Measurements from ENCODE around the gene SORCS3. TPM values are rescaled to one million over a fixed set of nuclear protein-coding genes. Genes with fewer than 3 reads are reported as not detected.

SORCS3 gene
- total RNA-seq, 4 donors from 2014 or later, result not detected

DNA sequence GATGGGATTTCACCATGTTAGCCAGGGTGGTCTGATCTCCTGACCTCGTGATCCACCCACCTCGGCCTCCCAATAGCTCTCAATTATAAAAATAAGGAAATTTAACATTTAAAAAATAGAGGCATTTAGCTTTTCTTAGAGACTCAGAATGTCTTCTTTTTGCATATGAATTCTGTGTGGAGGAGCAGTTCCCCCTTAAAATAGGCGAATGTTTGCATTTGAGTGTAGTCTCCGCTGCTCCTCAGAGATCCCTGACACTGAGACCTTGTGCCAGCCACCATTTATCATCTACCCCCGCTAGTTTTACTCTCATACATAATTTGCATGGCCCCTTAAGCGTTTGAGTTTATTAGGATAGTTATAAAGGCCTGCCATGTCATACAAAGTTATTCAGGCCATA is 461.9 kb downstream of the SORCS3 start:
- intact Hi-C loops (cut with DNase I), result no loop called here
- 60 to 66% methylated on average over 6 of the region's 6 CpGs for WGBS, 2 donors
- H3K4me1 ChIP-seq, result no peaks in the 10 kb centered on the region
- H3K27ac ChIP-seq, result no peak overlapping the region
- no peak for DNase-seq
- no peaks in the 10 kb centered on the region for H3K27me3 ChIP-seq
- H3K36me3 ChIP-seq, result no peaks in the 10 kb centered on the region
- TF ChIP-seq POLR2A (IDR thresholded peaks at IDR 0.05), result no peak
- no peak for TF ChIP-seq CTCF (IDR thresholded peaks at IDR 0.05)
- H3K4me3 ChIP-seq (replicated peaks in 1 of 3), result no peak overlapping the region
- no peaks in the 10 kb centered on the region for H3K9me3 ChIP-seq

GRCh38 chr10:105104297-105104696 is 463.2 kb downstream of the SORCS3 start:
- Histone ChIP-seq H3K4me3 (replicated peaks in 1 of 3) (no peak overlapping the region), H3K27ac (no peak overlapping the region), H3K36me3 (no peaks in the 10 kb centered on the region), H3K4me1 (no peaks in the 10 kb centered on the region), H3K27me3 (no peaks in the 10 kb centered on the region), H3K9me3 (no peaks in the 10 kb centered on the region)
- intact Hi-C loops (cut with DNase I), result no loop called here
- 72 to 84% methylated on average over 2 of the region's 2 CpGs for WGBS, 2 donors
- TF ChIP-seq CTCF (IDR thresholded peaks at IDR 0.05) (no peak), POLR2A (IDR thresholded peaks at IDR 0.05) (no peak)
- no peak for DNase-seq

GRCh38 chr10:105109164-105109563 is 468.1 kb downstream of the SORCS3 start:
- Histone ChIP-seq H3K4me1 (no peaks in the 10 kb centered on the region), H3K36me3 (no peaks in the 10 kb centered on the region), H3K4me3 (replicated peaks in 1 of 3) (no peak overlapping the region), H3K27me3 (no peaks in the 10 kb centered on the region), H3K9me3 (no peaks in the 10 kb centered on the region), H3K27ac (no peak overlapping the region)
- WGBS, 2 donors, result 85 to 90% methylated on average over 1 of the region's 1 CpG
- intact Hi-C loops (cut with DNase I), result no loop called here
- no peak for DNase-seq
- TF ChIP-seq POLR2A (IDR thresholded peaks at IDR 0.05), result no peak
- TF ChIP-seq CTCF (IDR thresholded peaks at IDR 0.05), result no peak

DNA sequence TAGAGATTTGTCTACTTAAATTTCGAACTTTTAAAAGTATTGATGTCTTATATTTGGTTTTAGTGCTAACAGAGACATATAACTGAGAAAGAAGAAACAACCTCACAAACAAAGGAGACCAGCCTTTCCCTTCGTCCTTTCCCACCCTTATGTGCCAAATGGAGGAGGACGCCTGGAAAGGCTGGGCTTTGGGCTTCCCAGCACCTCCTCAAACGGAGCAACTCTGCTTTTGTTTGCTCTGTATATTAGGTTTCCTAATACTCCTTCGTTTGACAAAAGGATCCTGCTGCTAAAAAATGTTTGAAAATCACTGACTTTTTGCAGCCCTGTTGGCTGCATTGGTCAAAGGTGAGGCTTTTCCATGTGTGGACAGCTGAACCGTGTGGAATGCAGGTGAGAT is 471.8 kb downstream of the SORCS3 start:
- Histone ChIP-seq H3K36me3 (no peaks in the 10 kb centered on the region), H3K27ac (no peak overlapping the region), H3K9me3 (no peaks in the 10 kb centered on the region), H3K4me1 (no peaks in the 10 kb centered on the region), H3K27me3 (no peaks in the 10 kb centered on the region), H3K4me3 (replicated peaks in 1 of 3) (no peak overlapping the region)
- intact Hi-C loops (cut with DNase I), result no loop called here
- TF ChIP-seq POLR2A (IDR thresholded peaks at IDR 0.05) (no peak), CTCF (IDR thresholded peaks at IDR 0.05) (no peak)
- WGBS, 2 donors, result 63% methylated on average over 6 of the region's 6 CpGs
- DNase-seq, result no peak

DNA sequence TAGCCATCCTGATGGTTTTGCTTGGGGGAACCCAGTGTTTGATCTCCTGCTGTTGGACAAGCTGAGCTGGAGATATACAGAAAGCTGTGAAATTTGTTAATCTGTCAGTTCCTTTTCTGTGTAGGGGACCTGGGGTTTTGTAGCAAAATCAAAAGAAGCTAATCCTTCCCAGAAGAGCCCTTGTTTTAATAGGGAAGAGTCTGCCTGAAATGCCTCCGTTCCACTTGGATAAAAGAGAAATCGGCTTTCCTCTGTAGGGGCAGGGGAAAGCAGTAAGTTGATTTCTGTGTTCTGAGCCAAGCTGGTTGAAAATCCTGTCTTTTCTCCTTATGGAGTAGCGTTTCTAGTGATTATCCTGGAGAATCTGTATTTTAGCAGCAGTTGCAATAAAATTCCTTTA is 472.6 kb downstream of the SORCS3 start:
- H3K4me1 ChIP-seq, result no peaks in the 10 kb centered on the region
- no peaks in the 10 kb centered on the region for H3K27me3 ChIP-seq
- DNase-seq, result no peak
- intact Hi-C loops (cut with DNase I), result no loop called here
- no peak overlapping the region for H3K27ac ChIP-seq
- no peak overlapping the region for H3K4me3 ChIP-seq (replicated peaks in 1 of 3)
- H3K36me3 ChIP-seq, result no peaks in the 10 kb centered on the region
- WGBS, 2 donors, result 25 to 28% methylated on average over 3 of the region's 3 CpGs
- no peaks in the 10 kb centered on the region for H3K9me3 ChIP-seq
- TF ChIP-seq CTCF (IDR thresholded peaks at IDR 0.05) (no peak), POLR2A (IDR thresholded peaks at IDR 0.05) (no peak)
